ENCODE data around the gene PEAK1. TPM values are rescaled to one million over a fixed set of nuclear protein-coding genes. Genes with fewer than 3 reads are reported as not detected.

The PEAK1 gene
- total RNA-seq, 1 experiment from 2014 or later = 13.8 TPM

DNA sequence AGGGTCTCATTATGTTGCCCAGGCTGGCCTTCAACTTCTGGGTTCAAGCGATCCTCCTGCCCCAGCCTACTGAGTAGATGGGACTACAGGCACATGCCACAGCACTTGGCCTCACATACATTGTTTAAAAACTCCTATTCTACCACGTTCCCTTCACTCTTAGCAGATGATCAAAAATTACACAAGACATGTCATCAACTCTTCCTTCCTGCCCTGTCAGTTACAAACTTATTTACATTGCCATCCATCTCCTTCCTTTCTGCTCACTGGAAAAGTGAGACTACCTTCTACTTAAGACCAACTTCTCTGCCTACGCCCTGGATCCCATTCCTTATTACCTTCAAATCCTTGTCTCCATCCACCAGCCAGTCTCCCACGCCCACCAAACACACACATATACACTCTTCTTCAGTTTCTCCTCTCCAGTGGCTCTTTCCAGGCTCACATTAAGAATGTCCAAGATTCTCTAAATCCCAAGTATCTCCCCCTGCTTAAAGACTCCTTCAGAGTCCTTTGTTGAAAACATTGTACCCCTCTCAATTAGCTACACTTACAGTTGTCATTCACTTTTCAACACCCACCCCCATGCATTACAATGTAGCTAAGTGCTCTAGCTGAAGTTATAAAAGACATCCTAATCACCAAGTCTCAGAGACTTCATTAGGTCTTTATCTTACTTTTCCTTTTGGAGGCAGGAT, 4.3 kb downstream of the PEAK1 start:
- Histone ChIP-seq H3K36me3 (ENCODE audit: low read depth, low read length) (no peaks in the 10 kb centered on the region), H3K4me1 (ENCODE audit: insufficient read depth, low read length) (peaks cover 25% of the 10 kb centered on the region), H3K4me2 (ENCODE audit: low read length) (no peak overlapping the region), H3K27ac (ENCODE audit: low read length) (no peak overlapping the region), H4K20me1 (ENCODE audit: low read length) (peaks cover 4% of the 10 kb centered on the region; the same call in 1 of the 2 replicates), H2AFZ (ENCODE audit: low read length) (no peak overlapping the region), H3K27me3 (ENCODE audit: low read length) (no peaks in the 10 kb centered on the region), H3K9ac (ENCODE audit: low read length) (no peak overlapping the region), H3K9me2 (replicated peaks; ENCODE audit: low read length) (no peaks in the 10 kb centered on the region), H3K4me3 (ENCODE audit: low read length) (no peak overlapping the region), H3K9me3 (ENCODE audit: low read length) (no peaks in the 10 kb centered on the region), H3K79me2 (ENCODE audit: low read length) (peaks cover 73% of the 10 kb centered on the region), H3F3A (ENCODE audit: low read length, unreplicated experiment) (no peaks in the 10 kb centered on the region)
- TF ChIP-seq, protein P1, sequence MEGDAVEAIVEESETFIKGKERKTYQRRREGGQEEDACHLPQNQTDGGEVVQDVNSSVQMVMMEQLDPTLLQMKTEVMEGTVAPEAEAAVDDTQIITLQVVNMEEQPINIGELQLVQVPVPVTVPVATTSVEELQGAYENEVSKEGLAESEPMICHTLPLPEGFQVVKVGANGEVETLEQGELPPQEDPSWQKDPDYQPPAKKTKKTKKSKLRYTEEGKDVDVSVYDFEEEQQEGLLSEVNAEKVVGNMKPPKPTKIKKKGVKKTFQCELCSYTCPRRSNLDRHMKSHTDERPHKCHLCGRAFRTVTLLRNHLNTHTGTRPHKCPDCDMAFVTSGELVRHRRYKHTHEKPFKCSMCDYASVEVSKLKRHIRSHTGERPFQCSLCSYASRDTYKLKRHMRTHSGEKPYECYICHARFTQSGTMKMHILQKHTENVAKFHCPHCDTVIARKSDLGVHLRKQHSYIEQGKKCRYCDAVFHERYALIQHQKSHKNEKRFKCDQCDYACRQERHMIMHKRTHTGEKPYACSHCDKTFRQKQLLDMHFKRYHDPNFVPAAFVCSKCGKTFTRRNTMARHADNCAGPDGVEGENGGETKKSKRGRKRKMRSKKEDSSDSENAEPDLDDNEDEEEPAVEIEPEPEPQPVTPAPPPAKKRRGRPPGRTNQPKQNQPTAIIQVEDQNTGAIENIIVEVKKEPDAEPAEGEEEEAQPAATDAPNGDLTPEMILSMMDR (conservative IDR thresholded peaks at IDR 0.05; ENCODE audit: low read depth, low read length) = no peak
- TF ChIP-seq EZH2 (IDR thresholded peaks at IDR 0.05; ENCODE audit: low read length, unreplicated experiment) (no peak), EZH2phosphoT487 (IDR thresholded peaks at IDR 0.05; ENCODE audit: borderline replicate concordance, low read length) (no peak)
- POLR2A ChIA-PET (ENCODE audit: unreplicated experiment) = no interaction called here
- intact Hi-C loops (cut with micrococcal nuclease) = loop anchor here (10.0 kb wide), 2 partner anchors 101 to 351 kb away; no protein-coding TSS in a partner anchor
- DNase-seq (no peak), ATAC-seq (no peak)
- CTCF ChIA-PET = no interaction called here
- BruUV-seq (replicated peaks) = no TSS peak

DNA sequence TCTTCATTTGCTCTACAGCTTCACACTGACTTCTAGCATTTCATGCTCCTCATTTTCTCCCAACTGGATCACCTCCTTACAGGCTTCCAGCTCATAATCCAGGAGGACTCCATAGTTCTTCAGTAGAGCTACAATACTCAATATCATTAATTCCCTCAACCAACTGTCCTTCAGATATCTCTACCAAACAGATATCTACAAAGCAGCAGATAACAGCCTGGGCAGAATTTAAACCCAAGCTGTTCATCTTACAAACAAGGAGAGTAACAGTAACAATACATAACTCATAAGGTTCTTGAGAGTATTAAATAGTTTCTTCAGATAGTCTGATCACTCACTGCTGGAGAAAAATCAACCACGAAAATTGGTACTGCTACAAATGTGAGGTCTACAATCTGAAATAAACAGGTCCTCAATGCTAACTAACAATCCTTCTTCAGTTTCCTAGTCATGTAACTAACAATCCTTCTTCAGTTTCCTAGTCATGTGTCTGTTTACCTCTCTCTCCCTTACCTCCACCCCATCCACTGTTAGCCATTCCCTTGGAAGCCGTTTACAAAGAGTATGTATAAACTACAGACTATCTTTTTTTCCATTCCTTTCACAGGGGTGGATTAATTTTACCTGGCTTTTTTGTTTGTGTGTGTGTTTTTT, 5.0 kb downstream of the PEAK1 start:
- BruUV-seq (replicated peaks) = no TSS peak
- H3K9me2 ChIP-seq (replicated peaks; ENCODE audit: low read length) = no peaks in the 10 kb centered on the region
- H2AFZ ChIP-seq (ENCODE audit: low read length) = no peak overlapping the region
- TF ChIP-seq EZH2 (IDR thresholded peaks at IDR 0.05; ENCODE audit: low read length, unreplicated experiment) (no peak), EZH2phosphoT487 (IDR thresholded peaks at IDR 0.05; ENCODE audit: borderline replicate concordance, low read length) (no peak)
- TF ChIP-seq, protein P1 (conservative IDR thresholded peaks at IDR 0.05; ENCODE audit: low read depth, low read length) = no peak
- no peaks in the 10 kb centered on the region for H3K9me3 ChIP-seq (ENCODE audit: low read length)
- ATAC-seq (no peak), DNase-seq (no peak)
- H3K4me1 ChIP-seq (ENCODE audit: insufficient read depth, low read length) = peaks cover 25% of the 10 kb centered on the region
- no peak overlapping the region for H3K4me2 ChIP-seq (ENCODE audit: low read length)
- no peaks in the 10 kb centered on the region for H3K27me3 ChIP-seq (ENCODE audit: low read length)
- H3K4me3 ChIP-seq (ENCODE audit: low read length) = no peak overlapping the region
- ChIA-PET CTCF (no interaction called here), POLR2A (ENCODE audit: unreplicated experiment) (no interaction called here)
- intact Hi-C loops (cut with micrococcal nuclease) = loop anchor here (10.0 kb wide), 2 partner anchors 100 to 350 kb away; no protein-coding TSS in a partner anchor
- no peaks in the 10 kb centered on the region for H3F3A ChIP-seq (ENCODE audit: low read length, unreplicated experiment)
- no peak overlapping the region for H3K27ac ChIP-seq (ENCODE audit: low read length)
- H4K20me1 ChIP-seq (ENCODE audit: low read length) = peaks cover 4% of the 10 kb centered on the region; the same call in 1 of the 2 replicates
- no peaks in the 10 kb centered on the region for H3K36me3 ChIP-seq (ENCODE audit: low read depth, low read length)
- H3K9ac ChIP-seq (ENCODE audit: low read length) = no peak overlapping the region
- H3K79me2 ChIP-seq (ENCODE audit: low read length) = peaks cover 80% of the 10 kb centered on the region

Measured in PC-3 (cell line).